ENCODE results near the gene MST1R.

Gene MST1R

DNA sequence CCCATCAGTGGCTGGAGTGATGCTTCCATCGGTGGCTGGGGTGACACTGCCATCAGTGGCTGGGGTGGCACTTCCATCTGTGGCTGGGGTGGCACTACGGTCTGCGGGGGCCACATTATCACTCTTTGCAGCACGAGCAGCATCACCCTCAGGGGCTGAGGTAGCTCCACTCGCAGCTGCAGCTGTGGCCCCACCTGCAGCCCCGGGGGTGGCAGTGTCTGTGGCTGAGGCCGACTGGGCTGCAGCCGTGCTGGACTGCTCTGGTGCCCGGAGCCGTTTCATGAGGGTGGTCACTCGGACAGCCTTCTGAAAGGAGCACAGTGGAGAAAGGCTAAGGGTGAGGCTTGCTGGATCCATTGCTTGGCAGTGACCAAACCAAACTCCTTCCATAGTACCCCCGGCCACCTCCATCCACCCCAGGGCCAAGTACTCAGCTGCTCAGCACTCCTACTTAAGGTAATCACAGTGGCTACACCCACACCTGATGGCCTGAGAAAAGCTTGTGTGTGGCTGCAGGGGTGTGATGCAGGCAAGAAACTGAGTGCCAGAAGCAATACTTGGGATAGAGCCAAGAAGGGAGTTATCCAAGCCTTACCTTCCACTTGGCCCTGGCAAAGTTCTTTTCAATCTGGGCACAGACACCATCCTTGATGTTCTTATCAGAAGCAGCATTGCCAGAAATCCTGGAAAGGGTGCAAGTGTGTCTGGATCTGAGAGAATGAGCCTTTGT lies 43.9 kb downstream of the MST1R start:
- no peaks in the 10 kb centered on the region for H3K9me3 ChIP-seq (ENCODE audit: low read length)
- H3K4me3 ChIP-seq (ENCODE audit: low read depth, low read length, poor library complexity, severe bottlenecking) = no peak overlapping the region
- TF ChIP-seq EZH2 (IDR thresholded peaks at IDR 0.05; ENCODE audit: borderline replicate concordance, low read length) = no peak
- H4K20me1 ChIP-seq (ENCODE audit: insufficient read depth, low read length) = no peaks in the 10 kb centered on the region
- peaks cover 16% of the 10 kb centered on the region for H3K4me1 ChIP-seq (ENCODE audit: insufficient read depth, low read length, severe bottlenecking)
- H3K79me2 ChIP-seq (ENCODE audit: insufficient read depth, low read length) = peaks cover 12% of the 10 kb centered on the region
- H3K9ac ChIP-seq (ENCODE audit: low read length) = no peak overlapping the region
- H3K4me2 ChIP-seq (ENCODE audit: low read length) = no peak overlapping the region
- no peaks in the 10 kb centered on the region; the same call in 1 of the 2 replicates for H3K27me3 ChIP-seq (ENCODE audit: insufficient read depth, low read length)
- no peak overlapping the region for H3K27ac ChIP-seq (ENCODE audit: low read depth, low read length, poor library complexity, severe bottlenecking)
- no peaks in the 10 kb centered on the region for H3F3A ChIP-seq (ENCODE audit: insufficient read depth, low read length)
- no peaks in the 10 kb centered on the region for H3K9me2 ChIP-seq (ENCODE audit: low read depth, low read length)
- no peak overlapping the region for H2AFZ ChIP-seq (ENCODE audit: low read length)
- no peaks in the 10 kb centered on the region for H3K36me3 ChIP-seq (ENCODE audit: insufficient read depth, low read length)

GRCh38 chr3:49856181-49857005 lies 47.3 kb downstream of the MST1R start, which contains the start of gene TRAIP:
TSS of gene TRAIP (minus strand) at chr3:49856564. CDS start at chr3:49856453, 111 bp downstream.
- Histone ChIP-seq H3K27ac (ENCODE audit: low read depth, low read length, poor library complexity, severe bottlenecking) (no peak within 1 kb of the TSS), H3K9me2 (ENCODE audit: low read depth, low read length) (no peaks in the 10 kb centered on the region)

GRCh38 chr3:49855662-49856061 lies 48.0 kb downstream of the MST1R start:
- Histone ChIP-seq H3K4me1 (ENCODE audit: insufficient read depth, low read length, severe bottlenecking) (peaks cover 19% of the 10 kb centered on the region), H3K4me3 (ENCODE audit: low read depth, low read length, poor library complexity, severe bottlenecking) (peak overlapping the region; percentile 94), H3F3A (ENCODE audit: insufficient read depth, low read length) (no peaks in the 10 kb centered on the region), H3K27ac (ENCODE audit: low read depth, low read length, poor library complexity, severe bottlenecking) (no peak overlapping the region), H3K9ac (ENCODE audit: low read length) (peak overlapping the region; percentile 87), H3K36me3 (ENCODE audit: insufficient read depth, low read length) (no peaks in the 10 kb centered on the region), H4K20me1 (ENCODE audit: insufficient read depth, low read length) (no peaks in the 10 kb centered on the region), H3K9me2 (ENCODE audit: low read depth, low read length) (no peaks in the 10 kb centered on the region), H3K4me2 (ENCODE audit: low read length) (peak overlapping the region; percentile 79), H3K27me3 (ENCODE audit: insufficient read depth, low read length) (no peaks in the 10 kb centered on the region; the same call in 1 of the 2 replicates), H2AFZ (ENCODE audit: low read length) (no peak overlapping the region), H3K79me2 (ENCODE audit: insufficient read depth, low read length) (peaks cover 14% of the 10 kb centered on the region), H3K9me3 (ENCODE audit: low read length) (no peaks in the 10 kb centered on the region)
- TF ChIP-seq, protein P1, sequence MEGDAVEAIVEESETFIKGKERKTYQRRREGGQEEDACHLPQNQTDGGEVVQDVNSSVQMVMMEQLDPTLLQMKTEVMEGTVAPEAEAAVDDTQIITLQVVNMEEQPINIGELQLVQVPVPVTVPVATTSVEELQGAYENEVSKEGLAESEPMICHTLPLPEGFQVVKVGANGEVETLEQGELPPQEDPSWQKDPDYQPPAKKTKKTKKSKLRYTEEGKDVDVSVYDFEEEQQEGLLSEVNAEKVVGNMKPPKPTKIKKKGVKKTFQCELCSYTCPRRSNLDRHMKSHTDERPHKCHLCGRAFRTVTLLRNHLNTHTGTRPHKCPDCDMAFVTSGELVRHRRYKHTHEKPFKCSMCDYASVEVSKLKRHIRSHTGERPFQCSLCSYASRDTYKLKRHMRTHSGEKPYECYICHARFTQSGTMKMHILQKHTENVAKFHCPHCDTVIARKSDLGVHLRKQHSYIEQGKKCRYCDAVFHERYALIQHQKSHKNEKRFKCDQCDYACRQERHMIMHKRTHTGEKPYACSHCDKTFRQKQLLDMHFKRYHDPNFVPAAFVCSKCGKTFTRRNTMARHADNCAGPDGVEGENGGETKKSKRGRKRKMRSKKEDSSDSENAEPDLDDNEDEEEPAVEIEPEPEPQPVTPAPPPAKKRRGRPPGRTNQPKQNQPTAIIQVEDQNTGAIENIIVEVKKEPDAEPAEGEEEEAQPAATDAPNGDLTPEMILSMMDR (IDR thresholded peaks at IDR 0.05; ENCODE audit: low read length) = no peak
- TF ChIP-seq EZH2 (IDR thresholded peaks at IDR 0.05; ENCODE audit: borderline replicate concordance, low read length) = no peak

More at GRCh38 chr3:49856181-49857005, 47.3 kb downstream of the MST1R start, which contains the start of gene TRAIP:
- peak within 1 kb of the TSS; percentile 79 for H3K4me2 ChIP-seq (ENCODE audit: low read length)
- TF ChIP-seq EZH2 (IDR thresholded peaks at IDR 0.05; ENCODE audit: borderline replicate concordance, low read length) = no peak
- TF ChIP-seq, protein P1 (IDR thresholded peaks at IDR 0.05; ENCODE audit: low read length) = no peak
- peak within 1 kb of the TSS; percentile 87 for H3K9ac ChIP-seq (ENCODE audit: low read length)
- H3K27me3 ChIP-seq (ENCODE audit: insufficient read depth, low read length) = no peaks in the 10 kb centered on the region; the same call in 1 of the 2 replicates
- no peaks in the 10 kb centered on the region for H3K36me3 ChIP-seq (ENCODE audit: insufficient read depth, low read length)
- no peaks in the 10 kb centered on the region for H3K9me3 ChIP-seq (ENCODE audit: low read length)
- H4K20me1 ChIP-seq (ENCODE audit: insufficient read depth, low read length) = no peaks in the 10 kb centered on the region
- no peaks in the 10 kb centered on the region for H3F3A ChIP-seq (ENCODE audit: insufficient read depth, low read length)
- H3K4me1 ChIP-seq (ENCODE audit: insufficient read depth, low read length, severe bottlenecking) = peaks cover 19% of the 10 kb centered on the region
- H3K79me2 ChIP-seq (ENCODE audit: insufficient read depth, low read length) = peaks cover 14% of the 10 kb centered on the region
- no peak within 1 kb of the TSS for H2AFZ ChIP-seq (ENCODE audit: low read length)
- peak within 1 kb of the TSS; percentile 94 for H3K4me3 ChIP-seq (ENCODE audit: low read depth, low read length, poor library complexity, severe bottlenecking)
